Measurements from ENCODE around the gene SCNN1G.

DNA sequence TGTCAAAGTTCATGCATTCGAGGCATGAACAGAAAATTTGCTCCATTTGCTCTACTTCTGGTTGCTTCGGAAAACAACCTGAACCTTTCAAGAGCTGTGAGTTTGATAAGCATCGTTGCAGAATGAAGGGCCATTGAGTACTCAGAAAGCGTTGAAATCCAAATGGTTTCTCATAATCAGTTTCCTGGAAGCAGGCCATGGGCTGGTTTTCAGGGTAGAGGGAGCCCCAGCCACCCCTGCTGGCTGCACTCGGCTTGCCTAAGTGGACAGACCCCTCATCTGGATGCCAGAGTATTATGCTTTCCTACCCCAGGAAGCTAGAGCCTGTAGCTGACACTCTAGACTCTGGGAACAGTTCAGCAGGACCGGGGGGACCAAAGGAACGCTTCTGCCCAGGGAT lies 24.4 kb downstream of the SCNN1G start:
- TF ChIP-seq POLR2A (IDR thresholded peaks at IDR 0.05) = no peak
- TF ChIP-seq, protein P1, sequence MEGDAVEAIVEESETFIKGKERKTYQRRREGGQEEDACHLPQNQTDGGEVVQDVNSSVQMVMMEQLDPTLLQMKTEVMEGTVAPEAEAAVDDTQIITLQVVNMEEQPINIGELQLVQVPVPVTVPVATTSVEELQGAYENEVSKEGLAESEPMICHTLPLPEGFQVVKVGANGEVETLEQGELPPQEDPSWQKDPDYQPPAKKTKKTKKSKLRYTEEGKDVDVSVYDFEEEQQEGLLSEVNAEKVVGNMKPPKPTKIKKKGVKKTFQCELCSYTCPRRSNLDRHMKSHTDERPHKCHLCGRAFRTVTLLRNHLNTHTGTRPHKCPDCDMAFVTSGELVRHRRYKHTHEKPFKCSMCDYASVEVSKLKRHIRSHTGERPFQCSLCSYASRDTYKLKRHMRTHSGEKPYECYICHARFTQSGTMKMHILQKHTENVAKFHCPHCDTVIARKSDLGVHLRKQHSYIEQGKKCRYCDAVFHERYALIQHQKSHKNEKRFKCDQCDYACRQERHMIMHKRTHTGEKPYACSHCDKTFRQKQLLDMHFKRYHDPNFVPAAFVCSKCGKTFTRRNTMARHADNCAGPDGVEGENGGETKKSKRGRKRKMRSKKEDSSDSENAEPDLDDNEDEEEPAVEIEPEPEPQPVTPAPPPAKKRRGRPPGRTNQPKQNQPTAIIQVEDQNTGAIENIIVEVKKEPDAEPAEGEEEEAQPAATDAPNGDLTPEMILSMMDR (IDR thresholded peaks at IDR 0.05) = no peak

Data from lower leg skin (tissue), 3 donors.